ENCODE data around the gene EIF4G3. TPM values are rescaled to one million over a fixed set of nuclear protein-coding genes. Genes with fewer than 3 reads are reported as not detected.

Gene EIF4G3
- total RNA-seq, 1 experiment from 2014 or later, result 86.8 TPM

GRCh38 chr1:21157868-21158267 lies 18.8 kb downstream of the EIF4G3 start:
- TF ChIP-seq EZH2 (IDR thresholded peaks at IDR 0.05; ENCODE audit: borderline replicate concordance, low read depth, low read length, poor library complexity, severe bottlenecking) (no peak), CTCF (conservative IDR thresholded peaks at IDR 0.05; ENCODE audit: low read depth, low read length) (no peak)
- Histone ChIP-seq H3K27ac (ENCODE audit: low read depth, low read length, poor library complexity, severe bottlenecking) (no peak overlapping the region), H3K4me1 (ENCODE audit: insufficient read depth, low read length, poor library complexity, severe bottlenecking) (peaks cover 4% of the 10 kb centered on the region), H3K36me3 (ENCODE audit: insufficient read depth, low read length, poor library complexity, severe bottlenecking) (no peaks in the 10 kb centered on the region), H3K4me3 (ENCODE audit: low read depth, low read length, poor library complexity, severe bottlenecking) (no peak overlapping the region), H3K27me3 (replicated peaks; ENCODE audit: insufficient read depth, low read depth, low read length, poor library complexity) (no peaks in the 10 kb centered on the region), H3K9me3 (ENCODE audit: low read depth, low read length, poor library complexity, severe bottlenecking) (no peaks in the 10 kb centered on the region)
- no TSS peak for BruUV-seq (replicated peaks)
- intact Hi-C loops (cut with micrococcal nuclease; ENCODE audit: unreplicated experiment), result no loop called here
- POLR2A ChIA-PET (ENCODE audit: low non-redundant PET), result no interaction called here
- no peak for DNase-seq (ENCODE audit: low spot score)
- CTCF ChIA-PET, result no interaction called here

DNA sequence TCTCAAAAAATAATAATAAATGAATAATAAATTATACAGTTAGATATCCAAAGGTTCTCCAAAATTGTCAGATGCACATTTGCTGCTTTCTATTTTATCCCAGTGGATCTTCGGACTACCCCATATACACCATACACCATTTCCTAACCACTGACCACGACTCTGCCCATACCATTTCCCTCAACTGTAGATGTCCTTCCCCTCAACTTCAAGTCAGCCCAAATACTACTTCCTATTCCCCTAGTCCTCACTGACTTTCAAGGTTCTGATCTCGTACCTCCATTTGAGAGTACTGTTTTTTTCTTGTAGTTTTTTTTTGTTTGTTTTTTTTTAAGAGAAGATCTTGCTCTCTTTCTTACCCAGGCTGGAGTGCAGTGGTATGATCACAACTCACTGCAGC lies 19.6 kb downstream of the EIF4G3 start:
- TF ChIP-seq EZH2 (IDR thresholded peaks at IDR 0.05; ENCODE audit: borderline replicate concordance, low read depth, low read length, poor library complexity, severe bottlenecking), result no peak
- no peak for TF ChIP-seq CTCF (conservative IDR thresholded peaks at IDR 0.05; ENCODE audit: low read depth, low read length)
- Histone ChIP-seq H3K27me3 (replicated peaks; ENCODE audit: insufficient read depth, low read depth, low read length, poor library complexity) (no peaks in the 10 kb centered on the region), H3K36me3 (ENCODE audit: insufficient read depth, low read length, poor library complexity, severe bottlenecking) (no peaks in the 10 kb centered on the region), H3K4me1 (ENCODE audit: insufficient read depth, low read length, poor library complexity, severe bottlenecking) (peaks cover 9% of the 10 kb centered on the region), H3K9me3 (ENCODE audit: low read depth, low read length, poor library complexity, severe bottlenecking) (no peaks in the 10 kb centered on the region), H3K27ac (ENCODE audit: low read depth, low read length, poor library complexity, severe bottlenecking) (no peak overlapping the region), H3K4me3 (ENCODE audit: low read depth, low read length, poor library complexity, severe bottlenecking) (no peak overlapping the region)
- BruUV-seq (replicated peaks), result no TSS peak
- POLR2A ChIA-PET (ENCODE audit: low non-redundant PET), result no interaction called here
- CTCF ChIA-PET, result no interaction called here
- intact Hi-C loops (cut with micrococcal nuclease; ENCODE audit: unreplicated experiment), result no loop called here
- no peak for DNase-seq (ENCODE audit: low spot score)

DNA sequence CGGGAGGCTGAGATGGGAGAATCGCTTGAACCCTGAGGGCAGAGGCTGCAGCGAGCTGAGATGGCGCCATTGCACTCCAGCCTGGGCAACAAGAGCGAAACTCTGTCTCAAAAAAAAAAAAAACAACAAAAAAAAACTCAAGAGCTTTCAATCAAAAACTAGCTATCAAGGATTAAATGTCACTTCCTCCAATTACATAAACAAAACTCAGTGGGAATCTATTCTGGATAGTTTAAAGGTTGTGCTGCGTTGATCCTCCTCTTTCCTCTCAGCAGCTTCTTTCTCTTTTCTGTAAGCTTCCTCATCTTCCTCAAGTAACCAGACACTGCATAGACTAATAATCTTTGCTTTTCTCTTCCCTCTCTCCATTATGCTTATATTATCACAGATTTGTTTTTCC lies 20.7 kb downstream of the EIF4G3 start:
- no peaks in the 10 kb centered on the region for H3K27me3 ChIP-seq (replicated peaks; ENCODE audit: insufficient read depth, low read depth, low read length, poor library complexity)
- no peaks in the 10 kb centered on the region for H3K36me3 ChIP-seq (ENCODE audit: insufficient read depth, low read length, poor library complexity, severe bottlenecking)
- no peak overlapping the region for H3K27ac ChIP-seq (ENCODE audit: low read depth, low read length, poor library complexity, severe bottlenecking)
- TF ChIP-seq CTCF (conservative IDR thresholded peaks at IDR 0.05; ENCODE audit: low read depth, low read length) (no peak), EZH2 (IDR thresholded peaks at IDR 0.05; ENCODE audit: borderline replicate concordance, low read depth, low read length, poor library complexity, severe bottlenecking) (no peak)
- intact Hi-C loops (cut with micrococcal nuclease; ENCODE audit: unreplicated experiment), result no loop called here
- BruUV-seq (replicated peaks), result no TSS peak
- no peak for DNase-seq (ENCODE audit: low spot score)
- CTCF ChIA-PET, result no interaction called here
- no peaks in the 10 kb centered on the region for H3K9me3 ChIP-seq (ENCODE audit: low read depth, low read length, poor library complexity, severe bottlenecking)
- H3K4me1 ChIP-seq (ENCODE audit: insufficient read depth, low read length, poor library complexity, severe bottlenecking), result peaks cover 11% of the 10 kb centered on the region
- POLR2A ChIA-PET (ENCODE audit: low non-redundant PET), result no interaction called here
- H3K4me3 ChIP-seq (ENCODE audit: low read depth, low read length, poor library complexity, severe bottlenecking), result no peak overlapping the region

All from A673 (cell line).